Activated CD4-positive, alpha-beta T cell treated with anti-CD3 and anti-CD28 coated beads for 4 hours (primary cell): ENCODE results near the gene LINGO3.

Experiments
- DNase-seq, 2 donors: peaks; one replicate each; pipeline ENCODE4 v3.0.0-alpha.2; 2020

The LINGO3 gene

DNA sequence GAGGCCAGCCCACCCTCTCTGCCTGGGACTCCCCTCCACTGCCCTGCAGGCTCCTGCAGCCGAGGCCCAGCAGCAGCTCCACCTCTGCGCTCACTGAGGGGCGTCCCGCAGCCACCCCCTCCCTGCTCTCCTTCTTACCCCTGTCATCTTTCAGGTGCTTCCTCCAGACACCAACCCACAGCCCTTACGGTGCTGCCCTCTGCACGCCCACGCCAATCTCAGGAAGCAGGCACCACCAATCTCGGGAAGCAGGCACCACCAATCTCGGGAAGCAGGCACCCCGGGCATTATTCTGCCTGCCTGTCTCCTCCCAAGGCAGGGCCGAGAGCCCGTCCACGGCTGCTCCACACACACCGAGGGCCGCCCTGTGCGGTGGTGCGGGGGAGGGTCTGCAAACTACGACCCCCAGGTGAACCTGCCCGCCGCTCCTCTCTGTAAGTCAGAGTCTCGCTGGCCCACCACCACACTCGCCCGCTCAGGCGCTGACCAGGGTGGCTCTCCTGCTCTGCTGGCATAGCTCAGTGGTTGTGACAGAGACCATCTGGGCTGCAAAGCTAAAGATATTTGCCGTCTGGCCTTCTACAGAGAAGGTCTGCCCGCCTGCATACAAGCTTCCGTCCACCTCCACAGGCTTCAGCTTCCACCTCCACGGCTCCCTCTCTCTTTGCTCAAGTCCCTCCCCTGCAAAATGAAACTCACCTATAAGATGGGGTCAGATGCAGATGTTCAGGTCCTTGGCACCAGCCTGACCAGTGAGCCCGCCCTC lies 17.5 kb upstream of the LINGO3 start:
- no peak for DNase-seq

- no peak for DNase-seq
Measured at GRCh38 chr19:2324220-2324948, 16.4 kb upstream of the LINGO3 start.

DNA sequence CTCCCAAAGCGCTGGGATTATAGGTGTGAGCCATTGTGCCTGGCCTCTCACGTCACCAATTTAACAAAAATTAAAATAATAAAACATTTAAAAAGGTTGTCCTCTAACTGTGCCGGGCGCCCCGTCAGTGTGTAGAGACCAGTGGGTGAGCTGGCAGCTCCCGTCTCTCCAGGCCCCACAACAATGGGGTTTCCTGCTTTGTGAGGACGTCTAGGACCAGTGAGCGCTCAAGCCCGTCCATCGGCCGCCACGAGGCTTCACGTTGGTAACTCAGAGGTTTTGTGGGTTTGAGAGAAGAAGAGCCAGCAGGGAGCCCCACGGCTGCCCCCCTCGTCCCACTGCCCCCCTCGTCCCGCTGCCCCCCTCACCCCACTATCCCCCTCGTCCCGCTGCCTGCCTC lies 15.8 kb upstream of the LINGO3 start:
- DNase-seq, result no peak

DNA sequence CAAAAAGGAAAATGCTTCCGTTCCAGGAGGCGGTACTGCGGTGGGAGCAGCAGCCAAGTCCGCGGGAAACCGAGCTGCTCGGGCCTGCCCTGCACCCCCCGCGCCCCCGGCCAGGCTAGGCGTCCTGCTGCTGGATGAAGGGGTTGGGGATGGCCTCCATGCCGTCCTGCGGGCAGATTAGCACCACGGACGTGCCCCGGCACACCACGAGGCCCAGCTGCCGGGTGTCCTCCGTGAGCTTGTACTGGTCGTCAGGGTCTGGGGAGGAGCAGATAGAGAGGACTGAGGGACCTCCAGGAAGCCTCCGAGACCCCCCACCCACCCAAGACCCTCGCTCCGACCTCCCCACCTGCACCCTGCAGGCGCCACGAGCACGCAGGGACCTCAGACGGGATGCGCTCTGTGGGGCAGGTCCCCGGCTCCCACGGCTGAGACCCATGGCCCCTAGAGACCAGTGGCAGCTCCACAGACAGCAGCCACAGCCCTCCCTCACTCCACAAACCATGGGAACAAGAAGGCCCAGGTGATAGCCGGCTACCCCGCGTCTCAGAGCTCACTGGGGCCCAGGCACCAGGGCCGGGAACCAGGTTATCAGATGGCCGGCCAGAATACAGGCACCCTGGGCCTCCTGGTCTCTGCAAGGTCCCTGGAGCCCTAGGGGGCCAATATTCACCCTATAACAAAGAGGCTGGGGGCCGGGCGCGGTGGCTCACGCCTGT lies 13.8 kb upstream of the LINGO3 start:
- no peak for DNase-seq

DNA sequence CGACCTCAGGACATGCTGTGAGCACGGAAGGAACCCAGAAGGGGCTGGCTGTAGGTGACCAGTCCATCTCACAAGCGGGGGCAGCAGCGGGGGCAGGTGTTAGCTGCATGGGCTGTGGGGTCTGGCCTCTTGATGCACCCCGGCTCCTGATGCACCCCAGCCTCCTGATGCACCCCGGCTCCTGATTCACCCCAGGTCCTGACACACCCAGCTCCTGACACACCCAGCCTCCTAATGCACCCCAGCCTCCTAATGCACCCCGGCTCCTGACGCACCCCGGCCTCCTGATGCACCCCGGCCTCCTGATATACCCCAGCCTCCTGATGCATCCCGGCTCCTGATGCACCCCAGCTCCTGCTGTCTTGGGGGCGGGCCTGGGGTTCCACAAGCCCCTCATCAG lies 13.0 kb upstream of the LINGO3 start:
- DNase-seq, result no peak

GRCh38 chr19:2320049-2320448 lies 12.1 kb upstream of the LINGO3 start:
- DNase-seq, result no peak

DNA sequence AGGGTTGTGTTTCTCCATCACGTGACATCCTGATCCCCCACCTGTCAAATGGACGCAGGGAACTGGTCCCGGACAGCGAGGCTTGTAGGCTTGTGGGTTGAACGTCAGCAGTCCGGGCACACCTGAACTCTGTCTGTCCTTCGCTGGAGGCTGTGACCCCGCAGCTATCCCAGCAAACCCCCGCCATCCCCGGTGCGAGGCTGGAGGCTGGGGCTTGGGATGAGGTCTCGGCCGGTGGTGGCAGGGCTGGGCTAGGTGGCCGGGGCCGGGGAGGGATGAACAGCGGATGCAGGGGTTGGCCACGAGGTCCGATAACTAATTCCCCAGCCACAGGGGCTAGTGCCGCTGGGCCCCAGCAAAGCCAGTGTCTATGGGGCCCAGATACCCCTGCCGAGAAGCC lies 11.6 kb upstream of the LINGO3 start:
- DNase-seq, result no peak

- no peak for DNase-seq
Measured at GRCh38 chr19:2318923-2319322, 11.0 kb upstream of the LINGO3 start.

DNA sequence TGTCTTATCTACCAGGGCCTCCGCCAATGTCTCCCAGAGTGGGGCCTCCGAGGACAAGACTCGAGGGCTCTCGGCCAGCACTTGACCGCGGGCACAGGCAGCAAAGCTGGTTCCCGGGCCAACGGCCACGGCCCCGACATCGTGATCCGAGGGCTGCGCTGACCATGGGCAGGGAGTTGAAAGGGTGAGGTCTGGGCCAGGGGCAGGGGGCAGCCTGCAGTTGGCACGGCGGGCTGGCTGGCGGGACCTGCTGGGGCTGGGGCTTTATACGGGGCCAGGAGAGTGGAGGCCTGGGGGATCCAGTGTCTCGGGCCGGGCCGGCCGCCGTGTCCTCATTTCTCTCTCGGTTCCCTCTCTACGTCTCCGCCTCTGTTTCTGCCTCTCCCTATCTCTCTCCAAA lies 9.8 kb upstream of the LINGO3 start:
- DNase-seq, result no peak

- DNase-seq, result no peak
Measured at GRCh38 chr19:2317300-2317699, 9.3 kb upstream of the LINGO3 start.

DNA sequence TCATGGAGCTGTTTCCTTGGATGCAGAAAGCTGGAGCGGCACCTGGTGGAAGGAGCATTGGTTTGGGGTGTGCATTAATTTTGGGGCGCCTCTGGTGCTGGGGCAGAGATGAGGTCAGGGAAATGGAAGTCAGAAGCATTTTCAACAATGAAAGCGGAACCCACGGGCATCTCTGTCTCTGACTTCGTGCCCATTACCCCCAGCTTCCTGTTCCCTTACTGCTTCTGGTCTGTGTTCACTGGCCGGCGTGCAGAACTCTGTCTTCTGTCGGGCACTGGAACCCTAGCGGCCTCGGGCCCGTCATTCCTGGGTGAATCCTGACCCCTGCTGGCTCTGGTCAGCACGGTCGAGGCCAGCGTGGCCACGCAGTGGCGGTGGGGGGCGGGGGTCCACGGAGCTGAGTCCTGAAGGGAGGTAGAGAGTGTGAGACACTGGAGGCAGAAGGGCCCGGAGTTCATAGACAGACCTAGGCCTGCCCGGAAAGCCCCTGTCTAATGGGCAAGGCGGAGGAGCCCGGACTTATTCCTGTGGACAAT lies 7.9 kb upstream of the LINGO3 start:
- DNase-seq, result no peak

DNA sequence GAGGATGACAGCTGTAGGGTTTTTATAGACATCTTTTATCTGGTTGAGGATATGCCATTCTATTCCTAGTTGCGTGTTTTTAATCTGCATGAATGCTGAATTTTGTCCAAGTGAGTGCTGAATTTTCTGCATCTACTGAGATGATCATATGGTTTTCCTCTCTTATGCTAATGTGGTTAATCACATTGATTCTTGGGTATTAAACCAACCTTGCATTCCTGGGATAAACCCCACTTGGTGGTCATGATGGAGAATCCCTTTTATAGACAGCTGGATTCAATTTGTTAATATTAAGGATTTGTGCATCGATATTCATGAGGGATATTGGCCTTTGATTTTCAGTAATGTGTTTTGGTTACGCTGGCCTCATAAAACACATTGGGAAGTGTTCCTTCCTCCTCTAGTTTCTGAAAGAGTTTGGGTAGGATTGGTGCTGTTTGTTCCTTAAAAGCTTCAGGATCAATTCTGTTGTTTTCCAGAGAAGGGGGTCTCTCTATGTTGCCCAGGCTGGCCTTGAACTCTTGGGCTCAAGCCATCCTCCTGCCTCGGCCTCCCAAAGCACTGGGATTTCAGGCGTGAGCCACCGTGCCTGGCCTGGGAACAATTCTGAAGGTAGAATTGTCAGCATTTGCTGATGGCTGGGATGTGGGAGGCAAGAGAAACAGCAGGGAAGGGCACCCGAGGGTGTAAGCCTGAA lies 7.3 kb upstream of the LINGO3 start:
- no peak for DNase-seq

DNA sequence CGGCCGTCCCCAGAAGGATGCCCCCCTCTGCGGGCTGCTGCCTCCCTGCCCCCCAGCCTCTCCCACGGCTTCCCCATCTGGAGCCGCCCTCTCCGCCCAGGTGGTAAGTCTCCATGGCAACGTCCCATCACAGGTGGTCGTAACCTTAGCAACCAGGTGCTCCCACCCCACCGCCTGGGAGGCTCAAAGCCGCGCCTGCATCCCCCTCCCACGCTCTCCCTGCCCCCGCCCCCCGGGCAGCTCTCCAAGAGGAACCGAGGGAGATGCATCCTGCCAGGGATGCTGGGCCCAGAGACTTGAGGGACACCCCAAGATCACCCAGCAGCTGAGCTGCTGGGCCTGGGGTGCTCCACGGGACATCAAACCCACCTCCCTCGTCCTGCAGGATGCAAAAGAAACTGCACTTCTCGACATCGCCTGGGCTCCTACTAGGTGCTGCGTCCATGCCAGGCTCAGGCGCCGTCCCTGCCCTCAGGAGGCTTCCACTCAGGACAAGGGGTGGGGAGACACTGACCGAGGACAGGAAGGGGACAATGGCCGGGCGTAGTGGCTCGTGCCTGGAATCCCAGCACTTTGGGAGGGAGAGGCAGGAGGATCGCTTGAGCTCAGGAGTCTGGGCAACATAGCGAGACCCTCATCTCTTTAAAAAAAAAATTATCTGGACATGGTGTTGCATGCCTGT lies 5.0 kb upstream of the LINGO3 start:
- DNase-seq, result no peak

DNA sequence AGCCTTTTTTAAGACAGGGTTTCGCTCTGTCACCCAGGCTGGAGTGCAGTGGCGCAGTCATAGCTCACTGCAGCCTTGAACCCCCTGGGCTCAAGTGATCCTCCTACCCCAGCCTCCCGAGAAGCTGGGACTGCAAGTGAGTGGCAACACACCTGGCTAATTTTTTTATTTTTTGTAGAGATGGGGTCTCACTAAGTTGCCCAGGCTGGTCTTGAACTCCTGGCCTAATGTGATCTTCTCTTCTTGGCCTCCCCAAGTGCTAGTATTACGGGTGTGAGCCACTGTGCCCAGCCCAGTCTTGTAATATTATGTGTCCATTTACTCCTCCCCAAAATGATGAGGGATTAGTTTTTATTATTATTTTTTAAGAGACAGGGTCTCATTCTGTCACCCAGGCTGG lies 3.1 kb upstream of the LINGO3 start:
- no peak for DNase-seq

GRCh38 chr19:2309734-2310362 lies 1.9 kb upstream of the LINGO3 start:
- DNase-seq, result no peak

GRCh38 chr19:2307518-2308012 lies 389 bp downstream of the LINGO3 start:
- DNase-seq, result no peak

- no peak for DNase-seq
Measured at GRCh38 chr19:2306971-2307370, 983 bp downstream of the LINGO3 start.

- DNase-seq, result no peak
Measured at GRCh38 chr19:2306281-2306806, 1.6 kb downstream of the LINGO3 start.

- DNase-seq, result no peak
Measured at GRCh38 chr19:2305452-2306280, 2.3 kb downstream of the LINGO3 start.

GRCh38 chr19:2303211-2303798 lies 4.6 kb downstream of the LINGO3 start:
- DNase-seq, result no peak
